Mesothelial cell of epicardium (in vitro differentiated cells): ENCODE measurements around the gene GAPVD1. TPM values are rescaled to one million over a fixed set of nuclear protein-coding genes. Genes with fewer than 3 reads are reported as not detected.
A peak's percentile ranks its signal among the peaks of the same experiment; 100 is the strongest.

Source experiments
- DNase-seq, 2 experiments: peaks; one replicate each; pipeline ENCODE4 v3.0.0; 2021; ENCODE audit warnings: low spot score in 2 of 2; ENCODE audit not compliant: unreplicated experiment in 2 of 2
- H3K27ac Mint-ChIP-seq: 2 replicates; pipeline ENCODE4 v1.8.0; 2021; ENCODE audit warnings: mixed read lengths
- H3K27me3 Mint-ChIP-seq: 2 replicates; pipeline ENCODE4 v1.8.0; 2021; ENCODE audit warnings: low read depth, mixed read lengths
- H3K36me3 Mint-ChIP-seq: 2 replicates; pipeline ENCODE4 v1.8.0; 2021; ENCODE audit warnings: mixed read lengths
- H3K4me1 Mint-ChIP-seq: 2 replicates; pipeline ENCODE4 v1.8.0; 2021; ENCODE audit warnings: mixed read lengths
- H3K4me3 Mint-ChIP-seq: 2 replicates; pipeline ENCODE4 v1.8.0; 2021; ENCODE audit warnings: mild to moderate bottlenecking, moderate library complexity, mixed read lengths
- H3K9me3 Mint-ChIP-seq: 2 replicates; pipeline ENCODE4 v1.8.0; 2021; ENCODE audit warnings: mixed read lengths
- total RNA-seq: library from RNA; stranded (reverse); gene quantifications from 3 replicates; pipeline ENCODE4 v1.2.1, GENCODE V29; 2021
- TF ChIP-seq, protein P1 (sequence below): fragments of 200-600 bp; sonication (generic); IDR thresholded peaks from one replicate; pipeline ENCODE4 v1.5.0; 2021; ENCODE audit warnings: antibody characterized with exemption; ENCODE audit not compliant: unreplicated experiment

The GAPVD1 gene
- total RNA-seq, 1 donor from 2014 or later = 58.7 TPM

DNA sequence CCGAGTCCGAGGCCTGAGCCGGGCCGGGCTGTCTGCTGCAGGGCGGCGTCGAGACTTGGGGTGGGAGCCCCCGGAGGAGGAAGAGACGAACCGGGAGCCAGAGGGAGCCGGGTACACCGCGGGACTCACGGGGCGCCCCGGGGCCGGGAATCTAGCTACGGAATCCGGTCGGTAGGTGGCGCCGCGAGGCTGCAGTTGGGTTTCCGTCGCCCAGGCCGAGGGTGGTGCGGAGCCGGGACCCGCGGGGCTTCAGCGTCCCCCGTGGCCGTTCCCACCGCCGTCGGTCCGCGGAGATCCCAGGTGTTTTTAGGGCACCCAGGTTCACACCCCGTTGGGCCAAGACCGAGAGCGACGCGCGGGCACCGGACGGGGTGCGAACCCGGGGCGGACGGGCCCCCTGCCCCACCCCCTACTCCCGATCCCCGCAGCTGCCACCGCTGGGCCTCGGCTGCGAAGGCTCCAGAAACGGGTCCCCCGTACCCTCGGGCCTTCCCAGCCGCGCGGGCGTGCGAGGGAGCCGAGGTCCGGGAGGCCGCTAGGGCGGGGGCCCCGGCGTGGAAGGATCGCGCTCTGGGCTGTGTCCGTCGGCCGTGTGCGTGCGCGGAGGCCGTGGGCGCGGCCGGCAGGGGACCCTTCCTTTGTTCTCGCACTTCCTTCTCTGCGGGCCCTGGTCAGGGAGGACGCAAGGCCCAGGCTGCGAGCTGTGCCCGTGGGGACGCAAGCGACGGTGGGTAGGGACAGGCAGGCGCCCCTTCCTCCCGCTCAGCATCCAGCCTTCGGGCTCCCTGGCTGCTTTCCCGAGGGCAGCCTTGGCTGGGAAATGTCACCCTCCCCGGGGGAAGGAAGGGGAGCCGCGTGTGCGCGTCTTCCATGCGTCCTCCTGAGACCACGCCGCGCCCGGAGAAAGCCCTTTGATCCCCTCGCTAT is 146.6 kb downstream of the GAPVD1 start:
- H3K4me1 Mint-ChIP-seq = peaks cover 30% of the 10 kb centered on the region
- H3K9me3 Mint-ChIP-seq = no peaks in the 10 kb centered on the region
- TF ChIP-seq, protein P1, sequence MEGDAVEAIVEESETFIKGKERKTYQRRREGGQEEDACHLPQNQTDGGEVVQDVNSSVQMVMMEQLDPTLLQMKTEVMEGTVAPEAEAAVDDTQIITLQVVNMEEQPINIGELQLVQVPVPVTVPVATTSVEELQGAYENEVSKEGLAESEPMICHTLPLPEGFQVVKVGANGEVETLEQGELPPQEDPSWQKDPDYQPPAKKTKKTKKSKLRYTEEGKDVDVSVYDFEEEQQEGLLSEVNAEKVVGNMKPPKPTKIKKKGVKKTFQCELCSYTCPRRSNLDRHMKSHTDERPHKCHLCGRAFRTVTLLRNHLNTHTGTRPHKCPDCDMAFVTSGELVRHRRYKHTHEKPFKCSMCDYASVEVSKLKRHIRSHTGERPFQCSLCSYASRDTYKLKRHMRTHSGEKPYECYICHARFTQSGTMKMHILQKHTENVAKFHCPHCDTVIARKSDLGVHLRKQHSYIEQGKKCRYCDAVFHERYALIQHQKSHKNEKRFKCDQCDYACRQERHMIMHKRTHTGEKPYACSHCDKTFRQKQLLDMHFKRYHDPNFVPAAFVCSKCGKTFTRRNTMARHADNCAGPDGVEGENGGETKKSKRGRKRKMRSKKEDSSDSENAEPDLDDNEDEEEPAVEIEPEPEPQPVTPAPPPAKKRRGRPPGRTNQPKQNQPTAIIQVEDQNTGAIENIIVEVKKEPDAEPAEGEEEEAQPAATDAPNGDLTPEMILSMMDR = peak; percentile 92
- no peaks in the 10 kb centered on the region for H3K36me3 Mint-ChIP-seq
- peak overlapping the region; percentile 79 for H3K27ac Mint-ChIP-seq
- no peaks in the 10 kb centered on the region for H3K27me3 Mint-ChIP-seq
- H3K4me3 Mint-ChIP-seq = peak overlapping the region; percentile 61
- peak; percentile 80 to 95 for DNase-seq

GRCh38 chr9:125409217-125409636 is 147.6 kb downstream of the GAPVD1 start:
- H3K9me3 Mint-ChIP-seq = no peaks in the 10 kb centered on the region
- TF ChIP-seq, protein P1 = no peak
- peak overlapping the region; percentile 61 for H3K4me3 Mint-ChIP-seq
- H3K36me3 Mint-ChIP-seq = no peaks in the 10 kb centered on the region
- H3K27ac Mint-ChIP-seq = no peak overlapping the region
- H3K4me1 Mint-ChIP-seq = peaks cover 30% of the 10 kb centered on the region
- no peak for DNase-seq
- H3K27me3 Mint-ChIP-seq = no peaks in the 10 kb centered on the region

DNA sequence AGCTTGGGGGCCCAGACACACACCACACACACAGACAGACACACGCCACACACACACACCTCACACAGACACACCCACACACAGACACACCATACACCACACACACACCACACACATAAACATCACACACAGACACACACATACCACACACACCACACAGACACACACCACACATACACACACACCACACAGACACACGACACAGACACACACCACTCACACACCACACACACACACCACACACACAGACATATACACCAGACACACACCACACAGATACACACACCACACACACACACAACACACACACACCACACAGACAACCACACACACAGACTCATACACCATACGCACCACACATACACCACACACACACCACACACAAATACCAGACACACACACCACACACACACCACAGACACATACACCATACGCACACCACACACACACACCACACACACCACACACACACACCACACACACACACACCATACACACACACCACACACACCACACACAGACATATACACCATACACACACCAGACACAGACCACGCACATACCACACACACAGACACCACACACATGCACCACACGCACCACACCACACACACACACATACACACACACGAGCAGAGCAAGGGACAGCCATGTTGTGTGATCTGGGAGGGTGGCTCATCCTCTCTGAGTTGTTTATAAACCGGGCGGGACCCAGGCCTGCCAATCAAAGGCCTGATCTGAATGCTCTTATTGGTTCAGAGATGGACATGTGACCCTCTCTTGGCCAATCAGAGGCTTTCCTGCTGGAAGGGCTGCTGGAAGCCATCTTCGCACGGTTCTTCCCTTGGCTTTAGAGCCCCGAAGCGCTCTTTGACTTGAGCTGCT is 148.3 kb downstream of the GAPVD1 start:
- Mint-ChIP-seq H3K36me3 (no peaks in the 10 kb centered on the region), H3K9me3 (no peaks in the 10 kb centered on the region), H3K4me1 (peaks cover 30% of the 10 kb centered on the region), H3K27me3 (no peaks in the 10 kb centered on the region), H3K27ac (peak overlapping the region; percentile 13), H3K4me3 (peak overlapping the region; percentile 9)
- TF ChIP-seq, protein P1 = no peak
- DNase-seq = no peak

GRCh38 chr9:125410522-125410894 is 148.9 kb downstream of the GAPVD1 start:
- no peaks in the 10 kb centered on the region for H3K27me3 Mint-ChIP-seq
- TF ChIP-seq, protein P1 = no peak
- H3K36me3 Mint-ChIP-seq = no peaks in the 10 kb centered on the region
- H3K4me3 Mint-ChIP-seq = no peak overlapping the region
- H3K27ac Mint-ChIP-seq = no peak overlapping the region
- no peaks in the 10 kb centered on the region for H3K9me3 Mint-ChIP-seq
- DNase-seq = no peak
- H3K4me1 Mint-ChIP-seq = peaks cover 30% of the 10 kb centered on the region

DNA sequence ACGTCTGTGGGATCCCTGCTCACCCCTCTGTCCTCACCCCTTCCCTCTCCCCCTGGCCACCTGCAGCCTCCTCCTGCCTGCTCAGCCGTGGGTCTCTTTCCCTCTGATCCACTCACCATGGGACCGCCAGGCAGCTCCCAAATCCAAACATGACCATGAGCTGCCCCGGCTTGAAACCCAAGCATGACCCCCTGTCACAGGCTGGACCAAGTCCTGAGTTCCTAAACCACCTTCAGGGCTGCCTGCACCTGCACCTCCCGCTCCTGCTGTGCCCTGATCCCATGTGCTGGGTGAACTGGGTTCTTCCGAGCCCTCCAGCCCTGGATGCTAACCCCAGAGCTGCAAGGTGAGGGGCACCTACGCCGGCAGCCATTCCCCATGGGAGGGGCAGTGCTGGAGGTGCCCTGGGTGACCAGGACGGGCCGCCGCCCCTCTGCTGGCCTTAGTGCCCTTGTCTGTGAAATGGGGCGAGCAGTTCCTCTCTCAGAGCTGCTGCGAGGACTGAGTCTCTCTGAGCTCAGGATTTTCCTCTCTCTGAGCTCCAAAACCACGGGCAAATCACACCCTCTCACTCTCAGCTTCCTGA is 149.6 kb downstream of the GAPVD1 start:
- peaks cover 28% of the 10 kb centered on the region for H3K4me1 Mint-ChIP-seq
- H3K9me3 Mint-ChIP-seq = no peaks in the 10 kb centered on the region
- no peak overlapping the region for H3K4me3 Mint-ChIP-seq
- no peak for DNase-seq
- no peaks in the 10 kb centered on the region for H3K36me3 Mint-ChIP-seq
- H3K27ac Mint-ChIP-seq = no peak overlapping the region
- TF ChIP-seq, protein P1 = no peak
- H3K27me3 Mint-ChIP-seq = no peaks in the 10 kb centered on the region
